Spinal cord (tissue), 10 donors: ENCODE data around the gene ZC3H18. TPM values are rescaled to one million over a fixed set of nuclear protein-coding genes. Genes with fewer than 3 reads are reported as not detected.

Experiments
- DNase-seq, 6 donors: peaks; one replicate each; pipeline versions ENCODE4 v3.0.0 to v3.0.0-alpha.2; 2013 to 2015; ENCODE audit warnings: low spot score in 6 of 6, low read depth in 4 of 6
- H3K27ac ChIP-seq: one replicate; pipeline ENCODE4 v1.5.1; 2013; ENCODE audit warnings: low read depth, low read length, control low read depth
- H3K27me3 ChIP-seq: one replicate; pipeline ENCODE4 v1.6.1; 2013; ENCODE audit warnings: low read length; ENCODE audit not compliant: control insufficient read depth, insufficient read depth
- H3K36me3 ChIP-seq: one replicate; pipeline ENCODE4 v1.6.1; 2013; ENCODE audit warnings: low read length; ENCODE audit not compliant: control insufficient read depth, insufficient read depth
- H3K4me1 ChIP-seq: one replicate; pipeline ENCODE4 v1.6.1; 2013; ENCODE audit warnings: low read length; ENCODE audit not compliant: control insufficient read depth, insufficient read depth
- H3K4me3 ChIP-seq: one replicate; pipeline ENCODE4 v1.5.1; 2013; ENCODE audit warnings: low read depth, low read length, control low read depth
- H3K9me3 ChIP-seq: one replicate; pipeline ENCODE4 v1.6.1; 2013; ENCODE audit warnings: low read length; ENCODE audit not compliant: control insufficient read depth, insufficient read depth
- WGBS: methylation state at CpG from one replicate; pipeline ENCODE4 v1.1.5; 2013; ENCODE audit warnings: missing lambda C conversion rate; ENCODE audit not compliant: insufficient coverage; 5-methylcytosine and 5-hydroxymethylcytosine counted together
- polyA plus RNA-seq, 2 donors: library from polyadenylated mRNA; unstranded; fragments of 120-200 nt; gene quantifications; one replicate each; pipeline ENCODE4 v1.2.1, GENCODE V29; 2013; ENCODE audit not compliant: insufficient read length in 2 of 2
- total RNA-seq, 2 donors: library from RNA; depleted of rRNA in 1 of 2; stranded (reverse); fragments of 120-200 nt in 1 of 2; fragments of >200 nt in 1 of 2; gene quantifications; one replicate each; pipeline versions ENCODE4 v1.2.3 to v1.2.4, GENCODE V29; 2013 to 2014
- donor health status: healthy.

ZC3H18 gene
- total and polyA plus RNA-seq, 4 donors: 9.1 to 46.4 (median 28.5) TPM

GRCh38 chr16:88538366-88539060, 31.7 kb upstream of the ZC3H18 start:
- H3K27me3 ChIP-seq: peaks cover 25% of the 10 kb centered on the region
- no peak overlapping the region for H3K27ac ChIP-seq
- peaks cover 34% of the 10 kb centered on the region for H3K4me1 ChIP-seq
- H3K4me3 ChIP-seq: no peak overlapping the region
- 47% methylated on average over 21 of the region's 23 CpGs for WGBS
- H3K36me3 ChIP-seq: peaks cover 26% of the 10 kb centered on the region
- peaks cover 4% of the 10 kb centered on the region for H3K9me3 ChIP-seq
- no peak for DNase-seq

GRCh38 chr16:88539261-88539651, 30.9 kb upstream of the ZC3H18 start:
- DNase-seq: no peak
- WGBS: 73% methylated on average over 10 of the region's 12 CpGs
- peaks cover 34% of the 10 kb centered on the region for H3K4me1 ChIP-seq
- H3K27me3 ChIP-seq: peaks cover 25% of the 10 kb centered on the region
- no peak overlapping the region for H3K4me3 ChIP-seq
- H3K27ac ChIP-seq: no peak overlapping the region
- H3K36me3 ChIP-seq: peaks cover 26% of the 10 kb centered on the region
- peaks cover 6% of the 10 kb centered on the region for H3K9me3 ChIP-seq

- peaks cover 25% of the 10 kb centered on the region for H3K27me3 ChIP-seq
- peaks cover 32% of the 10 kb centered on the region for H3K4me1 ChIP-seq
- no peak for DNase-seq
- H3K36me3 ChIP-seq: peaks cover 26% of the 10 kb centered on the region
- peaks cover 6% of the 10 kb centered on the region for H3K9me3 ChIP-seq
- no peak overlapping the region for H3K4me3 ChIP-seq
- WGBS: 37% methylated on average over 21 of the region's 26 CpGs
- no peak overlapping the region for H3K27ac ChIP-seq
Observed at GRCh38 chr16:88539652-88540345, 30.4 kb upstream of the ZC3H18 start.

- peaks cover 25% of the 10 kb centered on the region for H3K27me3 ChIP-seq
- H3K4me1 ChIP-seq: peaks cover 26% of the 10 kb centered on the region
- no peak overlapping the region for H3K27ac ChIP-seq
- no peak overlapping the region for H3K4me3 ChIP-seq
- peaks cover 20% of the 10 kb centered on the region for H3K36me3 ChIP-seq
- 60% methylated on average over 19 of the region's 20 CpGs for WGBS
- no peak for DNase-seq
- peaks cover 6% of the 10 kb centered on the region for H3K9me3 ChIP-seq
Observed at GRCh38 chr16:88540346-88540977, 29.7 kb upstream of the ZC3H18 start.

GRCh38 chr16:88541831-88542616, 28.2 kb upstream of the ZC3H18 start:
- peaks cover 6% of the 10 kb centered on the region for H3K9me3 ChIP-seq
- H3K4me3 ChIP-seq: no peak overlapping the region
- WGBS: 17% methylated on average over 6 of the region's 15 CpGs
- H3K36me3 ChIP-seq: peaks cover 6% of the 10 kb centered on the region
- peaks cover 29% of the 10 kb centered on the region for H3K27me3 ChIP-seq
- no peak overlapping the region for H3K27ac ChIP-seq
- H3K4me1 ChIP-seq: peaks cover 22% of the 10 kb centered on the region
- DNase-seq: peak in 2 of 6 donors; percentile 58 to 66

- 79% methylated on average over 7 of the region's 8 CpGs for WGBS
- H3K27ac ChIP-seq: no peak overlapping the region
- H3K4me3 ChIP-seq: no peak overlapping the region
- H3K36me3 ChIP-seq: no peaks in the 10 kb centered on the region
- no peak for DNase-seq
- peaks cover 28% of the 10 kb centered on the region for H3K27me3 ChIP-seq
- peaks cover 6% of the 10 kb centered on the region for H3K9me3 ChIP-seq
- peaks cover 22% of the 10 kb centered on the region for H3K4me1 ChIP-seq
Observed at GRCh38 chr16:88543230-88543813, 26.9 kb upstream of the ZC3H18 start.

GRCh38 chr16:88545781-88546180, 24.4 kb upstream of the ZC3H18 start:
- DNase-seq: no peak
- Histone ChIP-seq H3K27ac (no peak overlapping the region), H3K27me3 (peaks cover 9% of the 10 kb centered on the region), H3K36me3 (no peaks in the 10 kb centered on the region), H3K9me3 (peaks cover 6% of the 10 kb centered on the region), H3K4me1 (peaks cover 18% of the 10 kb centered on the region), H3K4me3 (no peak overlapping the region)
- 47% methylated on average over 3 of the region's 7 CpGs for WGBS

- H3K4me3 ChIP-seq: no peak overlapping the region
- no peaks in the 10 kb centered on the region for H3K36me3 ChIP-seq
- DNase-seq: no peak
- no peaks in the 10 kb centered on the region for H3K4me1 ChIP-seq
- 67% methylated on average over 14 of the region's 15 CpGs for WGBS
- peaks cover 4% of the 10 kb centered on the region for H3K9me3 ChIP-seq
- H3K27ac ChIP-seq: no peak overlapping the region
- peaks cover 9% of the 10 kb centered on the region for H3K27me3 ChIP-seq
Observed at GRCh38 chr16:88548131-88548874, 21.9 kb upstream of the ZC3H18 start.
